Stimulated activated naive B cell treated with anti-CD40 and anti-IgM and Interleukin-4, amounts not matched to agents 10 μg/mL and 1 μg/mL and 100 μg/mL, for 72 hours (primary cell): ENCODE results near the gene HIPK2.

Experiments
- ATAC-seq, 2 donors: fragments of 150-1000 bp; cut with Tn5 transposase; replicated peaks; 2 replicates each; pipeline ENCODE4 v1.10.0; 2021; ENCODE audit warnings: moderate library complexity in 1 of 2
- DNase-seq: peaks from one replicate; pipeline ENCODE4 v3.0.0; 2021
- H3K27ac Mint-ChIP-seq: one replicate; pipeline ENCODE4 v1.8.0; 2022; ENCODE audit warnings: mild to moderate bottlenecking, mixed read lengths
- H3K27me3 Mint-ChIP-seq, 2 donors: one replicate each; pipeline ENCODE4 v1.8.0; 2022; ENCODE audit warnings: mixed read lengths in 2 of 2
- H3K36me3 Mint-ChIP-seq, 2 donors: one replicate each; pipeline ENCODE4 v1.8.0; 2022; ENCODE audit warnings: mixed read lengths in 2 of 2, mild to moderate bottlenecking in 1 of 2
- H3K4me1 Mint-ChIP-seq, 2 donors: one replicate each; pipeline ENCODE4 v1.8.0; 2022; ENCODE audit warnings: mixed read lengths in 2 of 2, mild to moderate bottlenecking in 1 of 2
- H3K4me3 Mint-ChIP-seq, 2 donors: one replicate each; pipeline ENCODE4 v1.8.0; 2022; ENCODE audit warnings: mild to moderate bottlenecking in 2 of 2, mixed read lengths in 2 of 2, moderate library complexity in 1 of 2
- H3K9me3 Mint-ChIP-seq, 2 donors: one replicate each; pipeline ENCODE4 v1.8.0; 2022; ENCODE audit warnings: mixed read lengths in 2 of 2, mild to moderate bottlenecking in 1 of 2

Gene HIPK2

DNA sequence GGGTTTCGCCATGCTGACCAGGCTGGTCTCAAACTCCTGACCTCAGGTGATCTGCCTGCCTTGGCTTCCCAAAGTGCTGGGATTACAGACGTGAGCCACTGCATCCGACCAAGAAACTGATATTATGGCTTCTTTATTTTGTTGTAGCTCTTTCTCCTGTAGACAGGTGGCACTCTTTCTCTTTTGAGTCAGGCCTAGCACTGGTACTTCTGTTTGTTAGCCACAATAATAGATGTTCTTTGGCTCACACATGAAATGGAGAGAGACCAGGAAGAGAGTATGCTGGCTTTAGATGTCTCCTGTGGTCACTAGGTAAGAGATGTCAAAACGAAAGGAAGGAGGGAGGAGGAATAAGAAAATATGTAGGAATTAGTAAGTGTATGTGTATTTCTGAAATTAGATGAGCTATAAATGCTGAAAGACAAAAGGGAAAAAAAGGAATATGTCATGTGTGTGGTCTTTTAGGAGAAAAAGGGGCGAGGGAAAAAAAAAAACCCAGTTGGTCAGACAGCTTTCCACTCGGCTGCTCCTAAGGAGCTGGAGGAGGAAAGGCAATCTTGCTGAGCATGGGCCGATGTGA, 175.6 kb downstream of the HIPK2 start:
- Mint-ChIP-seq H3K9me3 (no peaks in the 10 kb centered on the region), H3K27me3 (no peaks in the 10 kb centered on the region), H3K36me3 (peaks cover 26 to 38% of the 10 kb centered on the region in 2 donors), H3K4me3 (no peak overlapping the region), H3K4me1 (peaks cover 0 to 2% of the 10 kb centered on the region in 2 donors), H3K27ac (no peak overlapping the region)
- no peak for DNase-seq
- ATAC-seq = peak; percentile 58 to 70

DNA sequence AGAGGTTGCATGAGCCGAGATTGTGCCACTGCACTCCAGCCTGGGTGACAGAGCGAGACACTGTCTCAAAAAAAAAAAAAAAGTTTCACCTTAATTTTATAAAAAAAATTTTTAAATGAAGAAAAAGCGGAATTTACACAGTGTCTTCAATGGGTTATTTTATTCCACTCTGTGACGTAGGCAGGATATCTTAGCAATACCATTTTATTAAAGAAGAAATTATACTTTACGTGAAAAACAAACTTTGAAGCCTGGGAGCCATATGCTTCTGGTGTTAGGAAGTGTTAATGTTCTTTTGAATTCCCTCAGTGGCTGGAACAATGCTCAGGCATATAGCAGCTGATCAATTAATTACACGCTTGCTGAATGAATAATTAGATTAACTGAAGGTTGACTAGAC, 176.6 kb downstream of the HIPK2 start:
- Mint-ChIP-seq H3K9me3 (no peaks in the 10 kb centered on the region), H3K27ac (no peak overlapping the region), H3K4me3 (no peak overlapping the region), H3K27me3 (no peaks in the 10 kb centered on the region), H3K4me1 (peaks cover 0 to 2% of the 10 kb centered on the region in 2 donors), H3K36me3 (peaks cover 28 to 40% of the 10 kb centered on the region in 2 donors)
- no peak for ATAC-seq
- DNase-seq = no peak

- H3K36me3 Mint-ChIP-seq = peaks cover 28 to 45% of the 10 kb centered on the region in 2 donors
These were observed 177.5 kb downstream of the HIPK2 start for GRCh38 chr7:139600306-139600705.

GRCh38 chr7:139598642-139599041, 179.2 kb downstream of the HIPK2 start:
- H3K27ac Mint-ChIP-seq = no peak overlapping the region
- H3K36me3 Mint-ChIP-seq = peaks cover 38 to 56% of the 10 kb centered on the region in 2 donors
- ATAC-seq (no peak), DNase-seq (no peak)
- no peak overlapping the region for H3K4me3 Mint-ChIP-seq
- no peaks in the 10 kb centered on the region for H3K27me3 Mint-ChIP-seq
- H3K9me3 Mint-ChIP-seq = no peaks in the 10 kb centered on the region
- peaks cover 0 to 2% of the 10 kb centered on the region in 2 donors for H3K4me1 Mint-ChIP-seq

More at GRCh38 chr7:139600306-139600705, 177.5 kb downstream of the HIPK2 start:
- Mint-ChIP-seq H3K27me3 (no peaks in the 10 kb centered on the region), H3K4me1 (peaks cover 0 to 2% of the 10 kb centered on the region in 2 donors), H3K9me3 (no peaks in the 10 kb centered on the region), H3K4me3 (no peak overlapping the region), H3K27ac (no peak overlapping the region)
- DNase-seq (no peak), ATAC-seq (no peak)

GRCh38 chr7:139597028-139597427, 180.8 kb downstream of the HIPK2 start:
- Mint-ChIP-seq H3K27ac (no peak overlapping the region), H3K36me3 (peaks cover 47 to 65% of the 10 kb centered on the region in 2 donors), H3K4me1 (peaks cover 0 to 2% of the 10 kb centered on the region in 2 donors), H3K27me3 (no peaks in the 10 kb centered on the region), H3K9me3 (no peaks in the 10 kb centered on the region), H3K4me3 (no peak overlapping the region)
- DNase-seq = no peak
- ATAC-seq = no peak

DNA sequence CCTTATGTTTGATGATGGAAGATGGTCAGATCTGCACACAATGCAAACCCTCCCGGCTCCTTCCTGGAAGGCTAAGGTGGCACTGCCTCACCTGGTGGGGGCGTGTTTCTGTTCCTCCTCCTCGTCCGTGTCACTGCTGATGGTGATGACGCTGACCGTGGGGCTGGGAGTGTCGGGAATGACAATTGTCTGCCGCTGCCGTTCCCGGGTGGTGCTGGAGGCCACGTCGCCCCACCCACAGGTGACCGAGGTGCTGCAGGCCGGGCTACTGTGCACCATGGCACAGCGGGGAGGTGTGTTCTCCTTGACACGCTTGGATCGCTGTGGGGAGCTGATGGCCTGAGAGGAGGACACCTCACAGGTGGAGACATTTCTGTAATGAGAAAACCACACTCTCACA, 181.2 kb downstream of the HIPK2 start:
- no peak for ATAC-seq
- DNase-seq = no peak
- H3K9me3 Mint-ChIP-seq = no peaks in the 10 kb centered on the region
- no peaks in the 10 kb centered on the region for H3K27me3 Mint-ChIP-seq
- H3K4me1 Mint-ChIP-seq = peaks cover 0 to 2% of the 10 kb centered on the region in 2 donors
- H3K4me3 Mint-ChIP-seq = no peak overlapping the region
- peaks cover 49 to 65% of the 10 kb centered on the region in 2 donors for H3K36me3 Mint-ChIP-seq
- no peak overlapping the region for H3K27ac Mint-ChIP-seq

DNA sequence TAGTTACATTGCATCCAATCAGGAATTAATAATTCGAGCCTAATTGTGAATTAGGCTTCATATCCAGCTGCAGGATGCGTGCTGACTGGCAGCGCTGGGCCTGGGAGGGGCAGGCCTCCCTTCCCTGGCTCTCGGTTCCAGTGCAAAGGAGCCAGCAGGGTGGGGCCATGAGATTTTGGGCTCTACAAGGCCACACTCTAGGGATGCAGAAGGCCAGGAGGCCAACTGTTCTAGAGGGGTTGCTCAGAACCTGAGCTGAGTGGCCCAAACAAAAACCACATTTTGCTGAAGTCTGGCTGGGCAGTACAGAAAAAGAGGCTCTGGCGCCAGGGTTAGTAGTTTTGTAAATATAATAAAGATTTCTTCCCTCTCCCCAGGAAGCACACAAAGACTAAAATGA, 182.0 kb downstream of the HIPK2 start:
- H3K27me3 Mint-ChIP-seq = no peaks in the 10 kb centered on the region
- H3K36me3 Mint-ChIP-seq = peaks cover 54 to 70% of the 10 kb centered on the region in 2 donors
- DNase-seq (no peak), ATAC-seq (no peak)
- H3K9me3 Mint-ChIP-seq = no peaks in the 10 kb centered on the region
- H3K27ac Mint-ChIP-seq = no peak overlapping the region
- peaks cover 0 to 2% of the 10 kb centered on the region in 2 donors for H3K4me1 Mint-ChIP-seq
- H3K4me3 Mint-ChIP-seq = no peak overlapping the region

GRCh38 chr7:139594911-139595476, 182.8 kb downstream of the HIPK2 start:
- H3K36me3 Mint-ChIP-seq = peaks cover 51 to 63% of the 10 kb centered on the region in 2 donors
- DNase-seq (no peak), ATAC-seq (no peak)
- H3K27me3 Mint-ChIP-seq = no peaks in the 10 kb centered on the region
- no peaks in the 10 kb centered on the region for H3K9me3 Mint-ChIP-seq
- H3K4me1 Mint-ChIP-seq = no peaks in the 10 kb centered on the region
- H3K27ac Mint-ChIP-seq = no peak overlapping the region
- H3K4me3 Mint-ChIP-seq = no peak overlapping the region

GRCh38 chr7:139594090-139594489, 183.7 kb downstream of the HIPK2 start:
- no peaks in the 10 kb centered on the region for H3K9me3 Mint-ChIP-seq
- H3K36me3 Mint-ChIP-seq = peaks cover 51 to 64% of the 10 kb centered on the region in 2 donors
- no peaks in the 10 kb centered on the region for H3K27me3 Mint-ChIP-seq
- DNase-seq (no peak), ATAC-seq (no peak)
- H3K27ac Mint-ChIP-seq = no peak overlapping the region
- H3K4me3 Mint-ChIP-seq = no peak overlapping the region
- no peaks in the 10 kb centered on the region for H3K4me1 Mint-ChIP-seq

DNA sequence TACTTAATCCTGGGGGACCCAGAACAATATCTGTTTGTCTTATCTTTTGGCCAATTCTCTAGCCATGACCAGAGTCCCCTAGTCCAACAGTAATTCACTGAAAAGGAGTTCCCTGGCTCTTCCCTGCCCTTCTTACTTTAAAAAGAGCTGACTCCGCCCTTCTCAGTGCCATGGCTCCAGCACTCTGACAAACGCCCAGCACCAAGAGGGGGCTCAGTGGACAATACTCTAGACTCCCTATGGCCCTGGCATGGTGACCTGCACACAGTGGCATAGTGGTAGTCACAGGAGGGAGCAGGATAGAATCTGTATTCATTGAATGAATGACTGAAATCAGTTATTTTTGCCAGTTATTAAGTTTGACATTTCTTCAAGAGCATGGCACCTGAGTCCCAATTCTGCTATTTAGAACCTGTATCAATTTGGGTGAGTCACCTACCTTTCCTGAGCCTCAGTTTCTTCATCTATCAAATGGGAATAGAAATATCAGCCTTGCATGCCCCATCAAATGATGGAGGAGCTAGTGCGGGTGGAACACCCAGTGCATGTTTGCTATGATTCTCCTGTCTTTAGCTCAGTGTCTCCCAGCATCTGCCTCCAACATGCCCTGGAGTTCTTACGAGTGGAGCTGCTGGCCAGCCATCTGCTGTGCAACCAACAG, 184.9 kb downstream of the HIPK2 start:
- DNase-seq (no peak), ATAC-seq (no peak)
- H3K27ac Mint-ChIP-seq = no peak overlapping the region
- no peaks in the 10 kb centered on the region for H3K9me3 Mint-ChIP-seq
- peaks cover 58 to 69% of the 10 kb centered on the region in 2 donors for H3K36me3 Mint-ChIP-seq
- H3K4me1 Mint-ChIP-seq = peaks cover 1 to 6% of the 10 kb centered on the region in 2 donors
- no peak overlapping the region for H3K4me3 Mint-ChIP-seq
- no peaks in the 10 kb centered on the region for H3K27me3 Mint-ChIP-seq

DNA sequence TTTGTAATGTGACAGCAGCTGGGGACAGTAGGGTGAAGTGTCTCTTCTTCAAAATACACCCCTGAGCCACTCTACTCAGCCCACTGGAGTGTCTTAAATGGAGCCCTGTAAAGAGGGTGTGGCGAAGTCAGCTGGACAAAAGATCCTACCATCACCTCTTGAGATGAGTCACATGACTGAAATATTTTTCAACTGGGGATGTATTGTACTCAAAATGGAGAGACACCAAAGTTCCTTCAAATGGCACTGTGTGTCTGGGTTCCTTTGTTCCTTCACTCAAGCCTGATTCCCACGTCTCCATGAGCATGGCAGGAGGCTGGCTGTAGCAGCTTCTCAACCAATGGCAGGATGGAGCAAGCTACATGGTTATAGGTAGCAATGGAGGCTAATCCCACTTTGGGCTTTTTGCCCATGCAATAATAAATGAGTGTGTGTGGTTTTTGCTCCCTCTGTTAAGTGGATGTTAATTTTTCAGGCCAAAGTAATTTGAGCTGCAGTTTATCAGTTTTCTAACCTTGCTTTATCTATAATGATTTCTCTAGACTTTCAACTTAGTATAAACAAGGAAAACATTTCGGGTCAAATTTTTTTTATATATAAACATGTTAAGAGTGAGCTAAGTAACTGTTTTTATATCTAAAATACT, 186.1 kb downstream of the HIPK2 start:
- H3K27ac Mint-ChIP-seq = no peak overlapping the region
- no peaks in the 10 kb centered on the region for H3K9me3 Mint-ChIP-seq
- ATAC-seq (no peak), DNase-seq (no peak)
- H3K27me3 Mint-ChIP-seq = no peaks in the 10 kb centered on the region
- H3K36me3 Mint-ChIP-seq = peaks cover 57 to 71% of the 10 kb centered on the region in 2 donors
- H3K4me3 Mint-ChIP-seq = no peak overlapping the region
- H3K4me1 Mint-ChIP-seq = peaks cover 1 to 6% of the 10 kb centered on the region in 2 donors

GRCh38 chr7:139589474-139589873, 188.3 kb downstream of the HIPK2 start:
- DNase-seq = no peak
- no peak overlapping the region for H3K27ac Mint-ChIP-seq
- no peak overlapping the region for H3K4me3 Mint-ChIP-seq
- peaks cover 1 to 6% of the 10 kb centered on the region in 2 donors for H3K4me1 Mint-ChIP-seq
- ATAC-seq = no peak
- peaks cover 52 to 68% of the 10 kb centered on the region in 2 donors for H3K36me3 Mint-ChIP-seq
- no peaks in the 10 kb centered on the region for H3K27me3 Mint-ChIP-seq
- H3K9me3 Mint-ChIP-seq = no peaks in the 10 kb centered on the region

DNA sequence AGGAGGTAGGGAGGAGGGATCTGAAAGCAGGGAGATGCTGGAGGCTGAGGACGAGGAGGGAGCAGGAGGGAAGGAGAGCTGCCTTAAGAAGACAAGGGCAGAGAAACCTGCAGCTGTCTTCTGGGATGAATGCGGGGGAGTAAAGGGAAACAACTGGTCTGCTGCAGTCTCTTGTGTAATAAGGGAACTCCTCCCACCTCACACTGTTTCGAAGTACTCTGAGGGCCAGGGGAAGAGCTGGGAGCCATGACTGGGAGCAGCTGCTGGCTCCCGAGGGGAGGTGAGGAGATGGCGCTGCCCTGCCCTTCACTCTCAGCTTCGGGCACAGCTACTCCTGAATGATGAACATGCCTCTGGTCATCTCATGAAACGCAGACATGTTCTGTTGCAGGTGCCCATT, 189.2 kb downstream of the HIPK2 start:
- H3K4me1 Mint-ChIP-seq = peaks cover 1 to 6% of the 10 kb centered on the region in 2 donors
- no peaks in the 10 kb centered on the region for H3K9me3 Mint-ChIP-seq
- no peak overlapping the region for H3K27ac Mint-ChIP-seq
- no peak overlapping the region for H3K4me3 Mint-ChIP-seq
- H3K27me3 Mint-ChIP-seq = no peaks in the 10 kb centered on the region
- H3K36me3 Mint-ChIP-seq = peaks cover 55 to 66% of the 10 kb centered on the region in 2 donors
- no peak for DNase-seq
- ATAC-seq = no peak

GRCh38 chr7:139587535-139587934, 190.3 kb downstream of the HIPK2 start:
- Mint-ChIP-seq H3K4me1 (peaks cover 1 to 6% of the 10 kb centered on the region in 2 donors), H3K9me3 (no peaks in the 10 kb centered on the region), H3K4me3 (no peak overlapping the region), H3K27me3 (no peaks in the 10 kb centered on the region), H3K36me3 (peaks cover 56 to 70% of the 10 kb centered on the region in 2 donors), H3K27ac (no peak overlapping the region)
- no peak for DNase-seq
- ATAC-seq = no peak
